ENCODE data around the gene GNG12.

GRCh38 chr1:67735206-67735605, 98.1 kb downstream of the GNG12 start:
- TF ChIP-seq CTCF (IDR thresholded peaks at IDR 0.05) (no peak), POLR2A (IDR thresholded peaks at IDR 0.05) (no peak)

Data from heart left ventricle (tissue), 13 donors.